GM20431 (cell line): Measurements from ENCODE around the gene MAGI1.

Experiments used
- in situ Hi-C: fragments of 300-500 bp; cut with MseI, MboI; formaldehyde crosslinking; loops from one replicate; pipeline ENCODE4 v1.15.0; 2020; ENCODE audit warnings: low sequenced_read_pairs; ENCODE audit not compliant: unreplicated experiment

Gene MAGI1

GRCh38 chr3:65665915-65666314 is 372.8 kb downstream of the MAGI1 start:
- in situ Hi-C loops = no loop called here

GRCh38 chr3:65664931-65665330 is 373.8 kb downstream of the MAGI1 start:
- in situ Hi-C loops = no loop called here

GRCh38 chr3:65664446-65664845 is 374.3 kb downstream of the MAGI1 start:
- in situ Hi-C loops = no loop called here

GRCh38 chr3:65662095-65662494 is 376.6 kb downstream of the MAGI1 start:
- in situ Hi-C loops = no loop called here

- in situ Hi-C loops = no loop called here
Observed at GRCh38 chr3:65660000-65660598, 378.6 kb downstream of the MAGI1 start.

- in situ Hi-C loops = no loop called here
Observed at GRCh38 chr3:65659396-65659795, 379.3 kb downstream of the MAGI1 start.

- in situ Hi-C loops = no loop called here
Observed at GRCh38 chr3:65658401-65658800, 380.3 kb downstream of the MAGI1 start.

GRCh38 chr3:65655061-65655460 is 383.7 kb downstream of the MAGI1 start:
- in situ Hi-C loops = no loop called here

- in situ Hi-C loops = no loop called here
Observed at GRCh38 chr3:65653731-65654130, 385.0 kb downstream of the MAGI1 start.

- in situ Hi-C loops = no loop called here
Observed at GRCh38 chr3:65650247-65650646, 388.5 kb downstream of the MAGI1 start.

GRCh38 chr3:65647369-65647768 is 391.3 kb downstream of the MAGI1 start:
- in situ Hi-C loops = no loop called here

- in situ Hi-C loops = no loop called here
Observed at GRCh38 chr3:65642883-65643282, 395.8 kb downstream of the MAGI1 start.

- in situ Hi-C loops = no loop called here
Observed at GRCh38 chr3:65641777-65642176, 396.9 kb downstream of the MAGI1 start.

GRCh38 chr3:65641045-65641444 is 397.7 kb downstream of the MAGI1 start:
- in situ Hi-C loops = no loop called here

GRCh38 chr3:65639444-65639843 is 399.3 kb downstream of the MAGI1 start:
- in situ Hi-C loops = no loop called here

- in situ Hi-C loops = no loop called here
Observed at GRCh38 chr3:65638301-65638700, 400.4 kb downstream of the MAGI1 start.

GRCh38 chr3:65636326-65636725 is 402.4 kb downstream of the MAGI1 start:
- in situ Hi-C loops = no loop called here

- in situ Hi-C loops = no loop called here
Observed at GRCh38 chr3:65635657-65636056, 403.1 kb downstream of the MAGI1 start.

- in situ Hi-C loops = no loop called here
Observed at GRCh38 chr3:65633018-65633638, 405.6 kb downstream of the MAGI1 start.

GRCh38 chr3:65632414-65632813 is 406.3 kb downstream of the MAGI1 start:
- in situ Hi-C loops = no loop called here

- in situ Hi-C loops = no loop called here
Observed at GRCh38 chr3:65628978-65629377, 409.7 kb downstream of the MAGI1 start.

- in situ Hi-C loops = no loop called here
Observed at GRCh38 chr3:65627062-65627461, 411.7 kb downstream of the MAGI1 start.
